ENCODE measurements around the gene ATG9A. TPM values are rescaled to one million over a fixed set of nuclear protein-coding genes. Genes with fewer than 3 reads are reported as not detected.

Gene ATG9A
- total and polyA plus RNA-seq, 9 of the 15 experiments (the other 6 are each of a cell fraction or from before 2014, with no cell fraction given), result 0.25 to 65.6 (median 23.4) TPM

DNA sequence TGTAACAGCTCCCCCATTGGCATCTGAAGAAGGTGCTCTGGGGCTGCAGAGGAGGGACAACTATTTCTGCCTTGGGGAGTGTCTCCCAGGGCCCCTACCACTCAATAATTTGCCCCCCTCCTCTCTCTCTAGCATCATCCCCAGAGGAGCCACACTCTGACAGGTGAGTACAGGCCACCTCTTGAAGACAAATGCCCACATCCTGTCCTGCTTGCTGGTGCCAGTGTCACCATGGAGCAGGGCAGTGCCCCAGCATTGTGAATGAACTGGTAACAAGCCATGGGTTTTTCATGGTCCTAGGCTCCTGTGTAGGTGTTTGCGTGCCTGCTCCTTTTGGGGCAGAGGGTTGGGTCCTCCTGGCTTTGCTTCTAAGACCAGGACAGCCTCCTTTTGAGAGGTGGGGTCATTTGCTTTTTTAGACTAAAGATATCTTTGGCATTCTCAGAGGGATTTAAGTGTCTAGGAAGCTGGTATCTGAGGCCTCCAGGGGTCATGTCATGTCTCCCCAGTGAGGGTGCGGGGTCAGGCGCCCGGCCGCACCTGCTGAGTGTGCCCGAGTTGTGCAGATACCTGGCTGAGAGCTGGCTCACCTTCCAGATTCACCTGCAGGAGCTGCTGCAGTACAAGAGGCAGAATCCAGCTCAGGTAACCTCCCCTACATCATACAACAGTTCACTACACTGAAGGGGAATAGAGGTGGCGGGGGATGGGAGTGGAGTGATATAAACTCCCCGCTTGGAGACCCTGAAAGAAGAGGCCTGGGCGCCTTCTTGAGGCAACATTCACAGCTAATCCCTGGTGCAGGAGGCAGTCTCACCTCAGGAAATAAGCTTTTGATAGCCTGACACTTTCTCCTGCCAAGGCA, 49.6 kb downstream of the ATG9A start:
- Histone ChIP-seq H3K9ac (ENCODE audit: insufficient read depth in 1 of 2, low read depth in 2 of 2, low read length in 2 of 2) (peak overlapping the region in 1 of 2 experiments; percentile 26; a peak in 1 of 4 replicates), H3K27ac (ENCODE audit: extremely low read depth, low read depth, low read length) (peak overlapping the region; percentile 97; the same call in 1 of the 3 replicates), H2AFZ (ENCODE audit: low read depth, low read length) (no peak overlapping the region), H3K36me3 (ENCODE audit: control insufficient read depth, insufficient read depth, low read length) (peaks cover 57% of the 10 kb centered on the region; the same call in 2 of the 3 replicates), H3K4me1 (replicated peaks in 1 of 2; ENCODE audit: control insufficient read depth in 2 of 2, insufficient read depth in 2 of 2, low read length in 2 of 2) (peaks cover 9 to 22% of the 10 kb centered on the region in 2 experiments; a peak in 4 of 5 replicates), H3K9me3 (replicated peaks; ENCODE audit: control insufficient read depth, insufficient read depth, low read depth, low read length) (no peaks in the 10 kb centered on the region), H3K9me1 (ENCODE audit: control insufficient read depth, insufficient read depth, low read length) (no peaks in the 10 kb centered on the region), H3K4me3 (no peak overlapping the region), H3K4me2 (ENCODE audit: insufficient read depth, low read length) (peak overlapping the region; percentile 100; the same call in 1 of the 2 replicates), H3K79me2 (ENCODE audit: control insufficient read depth, insufficient read depth, low read length) (peaks cover 42% of the 10 kb centered on the region), H3K27me3 (ENCODE audit: control insufficient read depth in 2 of 2, insufficient read depth in 2 of 2, low read length in 2 of 2) (no peaks in the 10 kb centered on the region), H4K20me1 (replicated peaks; ENCODE audit: control insufficient read depth, insufficient read depth, low read length) (no peaks in the 10 kb centered on the region)
- 95% methylated on average over 6 of the region's 9 CpGs for WGBS (ENCODE audit: insufficient coverage, low coverage, missing lambda C conversion rate)
- ATAC-seq, result no peak
- ChIA-PET CTCF (ENCODE audit: low intra/inter-chr PET ratio) (no interaction called here), POLR2A (interaction anchor here (0.6 to 1.0 kb wide), 2 partner anchors 27 to 378 kb away, joined by 3 to 4 read pairs; partner anchors contain the start of gene ZFAND2B)
- intact Hi-C loops (cut with micrococcal nuclease) (no loop called here), in situ Hi-C loops (cut with MboI) (no loop called here)
- BruUV-seq (replicated peaks), result no TSS peak
- no peak for FAIRE-seq
- no peak for DNase-seq (ENCODE audit: extremely low read depth in 1 of 4, low spot score in 3 of 4)
- TF ChIP-seq TAF9B (IDR thresholded peaks at IDR 0.05; ENCODE audit: partially characterized antibody), result no peak
- TF ChIP-seq U2AF1 (optimal IDR thresholded peaks at IDR 0.05; ENCODE audit: low read depth, low read length), result no peak
- no peak for TF ChIP-seq BHLHE40 (IDR thresholded peaks at IDR 0.05; ENCODE audit: low read length)
- TF ChIP-seq FOXK2 (conservative IDR thresholded peaks at IDR 0.05 in 1 of 2, IDR thresholded peaks at IDR 0.05 in 1 of 2; ENCODE audit: low read depth in 2 of 2), result no peak
- TF ChIP-seq ILK (tag; IDR thresholded peaks at IDR 0.05; ENCODE audit: borderline replicate concordance, low read depth), result no peak
- TF ChIP-seq PHF21A (IDR thresholded peaks at IDR 0.05; ENCODE audit: borderline replicate concordance, low read depth), result no peak
- no peak for TF ChIP-seq GABPA (tag; conservative IDR thresholded peaks at IDR 0.05; ENCODE audit: low read depth)
